ENCODE results near the gene STAT6.

Gene STAT6

DNA sequence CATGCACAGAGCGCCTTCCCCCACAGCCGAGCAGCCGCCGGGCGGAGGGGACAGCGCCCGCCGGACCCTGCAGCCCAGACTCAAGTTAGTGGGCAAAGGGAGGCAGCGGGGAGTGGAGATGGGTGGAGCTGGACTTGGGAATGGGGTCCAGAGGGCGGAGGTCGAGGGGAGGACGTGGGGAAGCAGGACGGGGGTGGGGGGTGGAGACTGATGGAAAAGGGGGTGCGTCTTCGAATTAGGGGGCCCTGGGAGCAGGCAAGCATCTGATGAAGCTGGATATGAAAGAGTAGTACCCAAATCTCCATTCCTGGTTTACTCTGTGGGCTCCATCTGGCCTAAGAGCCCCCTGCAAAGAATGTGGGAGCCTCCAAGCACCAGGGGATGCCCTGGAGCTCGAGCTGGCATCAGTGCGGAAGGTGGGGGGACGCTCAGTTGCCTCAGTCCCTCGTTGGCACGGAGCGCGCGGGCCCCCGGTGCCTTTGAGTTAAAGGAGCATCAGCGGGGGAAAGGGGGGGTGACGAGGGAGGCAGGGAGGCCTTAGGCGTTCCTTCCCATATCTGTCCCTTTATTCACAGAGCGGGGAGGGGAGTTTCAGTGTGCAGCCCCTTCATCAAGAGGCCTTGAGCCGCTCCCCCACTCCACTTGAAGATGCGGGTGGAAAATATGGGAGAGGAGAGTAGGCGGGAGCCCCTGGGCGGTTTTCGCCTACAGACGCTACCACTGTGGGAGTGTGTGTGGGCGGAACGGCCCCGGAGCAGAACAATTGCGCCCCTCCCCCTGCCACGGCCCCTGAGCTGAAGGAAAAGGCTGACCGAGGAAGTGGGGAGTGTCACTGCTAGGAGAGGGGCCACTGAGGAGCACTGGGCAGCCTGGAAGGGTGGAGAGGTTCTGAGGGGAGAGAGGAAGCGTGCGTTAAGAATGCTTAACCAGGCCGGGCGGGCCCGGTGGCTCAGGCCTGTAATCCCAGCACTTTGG, 21.6 kb downstream of the STAT6 start (continued):
- TF ChIP-seq ZNF530 (tag by site-specific recombination; IDR thresholded peaks at IDR 0.05; ENCODE audit: low read depth) (no peak), ZNF843 (tag by site-specific recombination; IDR thresholded peaks at IDR 0.05) (0 out of 2 replicates have a peak, but pooled peaks have one; percentile 8), ZNF76 (tag by site-specific recombination; IDR thresholded peaks at IDR 0.05; ENCODE audit: borderline replicate concordance, low read depth) (no peak), ZNF670 (tag by site-specific recombination; IDR thresholded peaks at IDR 0.05; ENCODE audit: low read depth) (no peak), PRDM1 (tag by site-specific recombination; IDR thresholded peaks at IDR 0.05) (no peak), ZNF174 (tag by site-specific recombination; IDR thresholded peaks at IDR 0.05) (no peak), ZNF768 (tag by site-specific recombination; IDR thresholded peaks at IDR 0.05) (no peak), ZNF791 (tag by site-specific recombination; IDR thresholded peaks at IDR 0.05) (no peak), ZNF341 (tag by site-specific recombination; IDR thresholded peaks at IDR 0.05; ENCODE audit: low read depth) (peak; percentile 89), ZNF239 (tag by site-specific recombination; IDR thresholded peaks at IDR 0.05) (no peak), ZFP41 (tag by site-specific recombination; IDR thresholded peaks at IDR 0.05; ENCODE audit: borderline replicate concordance) (no peak), KLF10 (tag by site-specific recombination; IDR thresholded peaks at IDR 0.05) (peak; percentile 49; the same call in 1 of the 2 replicates), ZNF621 (tag by site-specific recombination; IDR thresholded peaks at IDR 0.05) (no peak), ZNF785 (tag by site-specific recombination; IDR thresholded peaks at IDR 0.05) (no peak), IKZF3 (tag by site-specific recombination; IDR thresholded peaks at IDR 0.05) (peak; percentile 49; the same call in 1 of the 2 replicates), ZBTB7A (tag by site-specific recombination; IDR thresholded peaks at IDR 0.05; ENCODE audit: low read depth) (no peak; the same call in 1 of the 2 replicates), BCL11B (tag by site-specific recombination; IDR thresholded peaks at IDR 0.05; ENCODE audit: low read depth) (0 out of 2 replicates have a peak, but pooled peaks have one; percentile 58), ZNF677 (tag by site-specific recombination; IDR thresholded peaks at IDR 0.05) (no peak), ZNF510 (tag by site-specific recombination; IDR thresholded peaks at IDR 0.05; ENCODE audit: insufficient replicate concordance) (no peak), BCL11A (tag by site-specific recombination; IDR thresholded peaks at IDR 0.05; ENCODE audit: low read depth) (0 out of 2 replicates have a peak, but pooled peaks have one; percentile 20), ZNF792 (tag by site-specific recombination; IDR thresholded peaks at IDR 0.05) (no peak), ZNF394 (tag by site-specific recombination; IDR thresholded peaks at IDR 0.05; ENCODE audit: borderline replicate concordance) (peak; percentile 31; the same call in 1 of the 2 replicates), SALL2 (tag by site-specific recombination; IDR thresholded peaks at IDR 0.05; ENCODE audit: borderline replicate concordance) (no peak), ZNF558 (tag by site-specific recombination; IDR thresholded peaks at IDR 0.05) (no peak), ZXDB (tag by site-specific recombination; IDR thresholded peaks at IDR 0.05) (peak; percentile 65; the same call in 1 of the 2 replicates), HOXC10 (CRISPR knock-in tag; IDR thresholded peaks at IDR 0.05) (no peak)
- TF ChIP-seq, protein P1, sequence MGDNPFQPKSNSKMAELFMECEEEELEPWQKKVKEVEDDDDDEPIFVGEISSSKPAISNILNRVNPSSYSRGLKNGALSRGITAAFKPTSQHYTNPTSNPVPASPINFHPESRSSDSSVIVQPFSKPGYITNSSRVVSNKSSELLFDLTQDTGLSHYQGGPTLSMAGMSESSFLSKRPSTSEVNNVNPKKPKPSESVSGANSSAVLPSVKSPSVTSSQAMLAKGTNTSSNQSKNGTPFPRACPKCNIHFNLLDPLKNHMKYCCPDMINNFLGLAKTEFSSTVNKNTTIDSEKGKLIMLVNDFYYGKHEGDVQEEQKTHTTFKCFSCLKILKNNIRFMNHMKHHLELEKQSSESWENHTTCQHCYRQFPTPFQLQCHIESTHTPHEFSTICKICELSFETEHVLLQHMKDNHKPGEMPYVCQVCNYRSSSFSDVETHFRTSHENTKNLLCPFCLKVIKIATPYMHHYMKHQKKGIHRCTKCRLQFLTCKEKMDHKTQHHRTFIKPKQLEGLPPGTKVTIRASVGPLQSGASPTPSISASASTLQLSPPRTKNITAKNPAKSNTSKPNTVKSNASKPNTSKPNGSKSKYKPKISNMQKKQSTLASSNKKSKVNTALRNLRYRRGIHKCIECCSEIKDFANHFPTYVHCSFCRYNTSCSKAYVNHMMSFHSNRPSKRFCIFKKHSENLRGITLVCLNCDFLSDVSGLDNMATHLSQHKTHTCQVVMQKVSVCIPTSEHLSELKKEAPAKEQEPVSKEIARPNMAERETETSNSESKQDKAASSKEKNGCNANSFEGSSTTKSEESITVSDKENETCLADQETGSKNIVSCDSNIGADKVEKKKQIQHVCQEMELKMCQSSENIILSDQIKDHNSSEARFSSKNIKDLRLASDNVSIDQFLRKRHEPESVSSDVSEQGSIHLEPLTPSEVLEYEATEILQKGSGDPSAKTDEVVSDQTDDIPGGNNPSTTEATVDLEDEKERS (tag by site-specific recombination; IDR thresholded peaks at IDR 0.05) = no peak
- TF ChIP-seq, protein P2, sequence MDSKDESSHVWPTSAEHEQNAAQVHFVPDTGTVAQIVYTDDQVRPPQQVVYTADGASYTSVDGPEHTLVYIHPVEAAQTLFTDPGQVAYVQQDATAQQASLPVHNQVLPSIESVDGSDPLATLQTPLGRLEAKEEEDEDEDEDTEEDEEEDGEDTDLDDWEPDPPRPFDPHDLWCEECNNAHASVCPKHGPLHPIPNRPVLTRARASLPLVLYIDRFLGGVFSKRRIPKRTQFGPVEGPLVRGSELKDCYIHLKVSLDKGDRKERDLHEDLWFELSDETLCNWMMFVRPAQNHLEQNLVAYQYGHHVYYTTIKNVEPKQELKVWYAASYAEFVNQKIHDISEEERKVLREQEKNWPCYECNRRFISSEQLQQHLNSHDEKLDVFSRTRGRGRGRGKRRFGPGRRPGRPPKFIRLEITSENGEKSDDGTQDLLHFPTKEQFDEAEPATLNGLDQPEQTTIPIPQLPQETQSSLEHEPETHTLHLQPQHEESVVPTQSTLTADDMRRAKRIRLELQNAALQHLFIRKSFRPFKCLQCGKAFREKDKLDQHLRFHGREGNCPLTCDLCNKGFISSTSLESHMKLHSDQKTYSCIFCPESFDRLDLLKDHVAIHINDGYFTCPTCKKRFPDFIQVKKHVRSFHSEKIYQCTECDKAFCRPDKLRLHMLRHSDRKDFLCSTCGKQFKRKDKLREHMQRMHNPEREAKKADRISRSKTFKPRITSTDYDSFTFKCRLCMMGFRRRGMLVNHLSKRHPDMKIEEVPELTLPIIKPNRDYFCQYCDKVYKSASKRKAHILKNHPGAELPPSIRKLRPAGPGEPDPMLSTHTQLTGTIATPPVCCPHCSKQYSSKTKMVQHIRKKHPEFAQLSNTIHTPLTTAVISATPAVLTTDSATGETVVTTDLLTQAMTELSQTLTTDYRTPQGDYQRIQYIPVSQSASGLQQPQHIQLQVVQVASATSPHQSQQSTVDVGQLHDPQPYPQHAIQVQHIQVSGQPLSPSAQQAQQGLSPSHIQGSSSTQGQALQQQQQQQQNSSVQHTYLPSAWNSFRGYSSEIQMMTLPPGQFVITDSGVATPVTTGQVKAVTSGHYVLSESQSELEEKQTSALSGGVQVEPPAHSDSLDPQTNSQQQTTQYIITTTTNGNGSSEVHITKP (tag by site-specific recombination; IDR thresholded peaks at IDR 0.05) = peak; percentile 97
- TF ChIP-seq, protein P3, sequence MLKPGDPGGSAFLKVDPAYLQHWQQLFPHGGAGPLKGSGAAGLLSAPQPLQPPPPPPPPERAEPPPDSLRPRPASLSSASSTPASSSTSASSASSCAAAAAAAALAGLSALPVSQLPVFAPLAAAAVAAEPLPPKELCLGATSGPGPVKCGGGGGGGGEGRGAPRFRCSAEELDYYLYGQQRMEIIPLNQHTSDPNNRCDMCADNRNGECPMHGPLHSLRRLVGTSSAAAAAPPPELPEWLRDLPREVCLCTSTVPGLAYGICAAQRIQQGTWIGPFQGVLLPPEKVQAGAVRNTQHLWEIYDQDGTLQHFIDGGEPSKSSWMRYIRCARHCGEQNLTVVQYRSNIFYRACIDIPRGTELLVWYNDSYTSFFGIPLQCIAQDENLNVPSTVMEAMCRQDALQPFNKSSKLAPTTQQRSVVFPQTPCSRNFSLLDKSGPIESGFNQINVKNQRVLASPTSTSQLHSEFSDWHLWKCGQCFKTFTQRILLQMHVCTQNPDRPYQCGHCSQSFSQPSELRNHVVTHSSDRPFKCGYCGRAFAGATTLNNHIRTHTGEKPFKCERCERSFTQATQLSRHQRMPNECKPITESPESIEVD (tag by site-specific recombination; IDR thresholded peaks at IDR 0.05) = no peak
- TF ChIP-seq, protein P4, sequence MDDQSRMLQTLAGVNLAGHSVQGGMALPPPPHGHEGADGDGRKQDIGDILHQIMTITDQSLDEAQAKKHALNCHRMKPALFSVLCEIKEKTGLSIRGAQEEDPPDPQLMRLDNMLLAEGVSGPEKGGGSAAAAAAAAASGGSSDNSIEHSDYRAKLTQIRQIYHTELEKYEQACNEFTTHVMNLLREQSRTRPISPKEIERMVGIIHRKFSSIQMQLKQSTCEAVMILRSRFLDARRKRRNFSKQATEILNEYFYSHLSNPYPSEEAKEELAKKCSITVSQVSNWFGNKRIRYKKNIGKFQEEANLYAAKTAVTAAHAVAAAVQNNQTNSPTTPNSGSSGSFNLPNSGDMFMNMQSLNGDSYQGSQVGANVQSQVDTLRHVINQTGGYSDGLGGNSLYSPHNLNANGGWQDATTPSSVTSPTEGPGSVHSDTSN (CRISPR knock-in tag; IDR thresholded peaks at IDR 0.05) = no peak
